Measurements from ENCODE around the gene ANKRD23.

The ANKRD23 gene

DNA sequence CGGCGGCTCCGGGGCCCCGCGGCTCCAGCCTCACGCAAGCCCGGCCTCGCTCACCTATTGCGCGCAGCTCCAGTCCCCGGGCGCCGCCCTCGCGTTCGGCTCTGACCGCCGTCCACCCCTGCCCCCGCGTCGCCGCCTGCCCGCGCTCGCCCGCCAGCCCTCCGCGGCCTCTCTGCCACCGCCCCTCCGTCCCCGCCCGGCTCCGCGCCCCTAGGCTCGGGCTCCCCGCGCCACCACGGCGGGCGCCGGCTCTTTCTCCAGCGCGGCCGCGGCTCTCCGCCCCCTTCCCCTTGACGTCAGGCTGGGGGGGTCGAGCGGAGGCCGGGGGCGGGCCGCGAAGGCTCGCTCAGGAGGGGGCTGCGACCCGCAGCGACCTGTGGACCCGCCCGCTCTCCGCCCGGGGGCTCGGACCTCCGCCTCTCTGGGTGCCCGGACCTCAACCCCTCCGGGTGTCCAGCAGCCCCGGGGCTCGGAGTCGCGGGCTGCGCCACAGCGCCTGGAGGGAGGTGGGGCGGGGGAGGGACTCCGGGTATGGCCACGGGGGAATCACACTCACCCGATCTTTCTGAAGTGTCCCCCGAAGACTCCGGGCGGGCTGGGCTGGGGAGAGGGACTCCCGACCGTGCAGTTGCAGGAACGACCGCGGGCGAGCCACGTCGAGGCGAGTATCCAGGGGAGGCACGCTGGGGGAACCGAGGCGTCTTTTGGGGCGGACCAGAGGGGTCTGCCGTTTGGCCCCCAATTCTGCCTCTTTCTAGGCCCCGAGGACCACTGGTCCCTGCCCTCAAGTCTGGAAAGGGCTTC lies 26.2 kb upstream of the ANKRD23 start, which contains the start of gene SEMA4C:
Gene SEMA4C, minus strand, starts transcription at position 259 of the 804 bp plus-strand sequence. CDS start 2,194 bp downstream, outside the sequence.
- peak within 1 kb of the TSS; percentile 90 for H2AFZ ChIP-seq (ENCODE audit: low read length)
- H2BK120ac ChIP-seq (ENCODE audit: low read depth, low read length) = peak within 1 kb of the TSS; percentile 88
- H4K8ac ChIP-seq (ENCODE audit: low read depth, low read length) = peak within 1 kb of the TSS; percentile 77
- H2AK5ac ChIP-seq (ENCODE audit: low read depth, low read length) = peak within 1 kb of the TSS; percentile 90
- no peak for DNase-seq (ENCODE audit: low spot score)
- H3K9me3 ChIP-seq (replicated peaks in 1 of 2; ENCODE audit: control insufficient read depth in 2 of 2, insufficient read depth in 1 of 2, low read depth in 1 of 2, low read length in 2 of 2) = no peaks in the 10 kb centered on the region
- peak within 1 kb of the TSS; percentile 93 to 95 for H3K4me3 ChIP-seq (ENCODE audit: low read length in 2 of 2)
- H3K36me3 ChIP-seq (replicated peaks in 1 of 2; ENCODE audit: control insufficient read depth in 2 of 2, insufficient read depth in 2 of 2, low read length in 2 of 2) = peaks cover 26 to 29% of the 10 kb centered on the region in 2 donors
- H3K79me1 ChIP-seq (ENCODE audit: low read depth, low read length) = peaks cover 31% of the 10 kb centered on the region
- peaks cover 17 to 22% of the 10 kb centered on the region in 2 donors for H3K4me1 ChIP-seq (ENCODE audit: control insufficient read depth in 2 of 2, insufficient read depth in 1 of 2, low read depth in 1 of 2, low read length in 2 of 2)
- peak within 1 kb of the TSS; percentile 91 for H2BK15ac ChIP-seq (ENCODE audit: low read length)
- H3K4me2 ChIP-seq (ENCODE audit: insufficient read depth, low read length, poor library complexity, severe bottlenecking) = peak within 1 kb of the TSS; percentile 72
- no CpG with 5 or more reads among the region's 93 CpGs for whole genome bisulfite sequencing, 2 donors (ENCODE audit: extremely low coverage in 2 of 2, insufficient read length in 2 of 2, insufficient replicate concordance in 1 of 2)
- no peak within 1 kb of the TSS for H4K91ac ChIP-seq (ENCODE audit: low read depth, low read length, poor library complexity)
- peak within 1 kb of the TSS; percentile 12 for H2BK12ac ChIP-seq (ENCODE audit: low read length)
- peak within 1 kb of the TSS; percentile 99 for H3K9ac ChIP-seq (ENCODE audit: low read depth, low read length, poor library complexity)
- peak within 1 kb of the TSS; percentile 88 for H2BK5ac ChIP-seq (ENCODE audit: low read length)
- no peaks in the 10 kb centered on the region for H3K27me3 ChIP-seq (ENCODE audit: control insufficient read depth in 3 of 3, insufficient read depth in 3 of 3, low read depth in 1 of 3, low read length in 3 of 3)
- peak within 1 kb of the TSS; percentile 99 for H3K14ac ChIP-seq (ENCODE audit: low read length)
- H3K4ac ChIP-seq (ENCODE audit: low read length) = no peak within 1 kb of the TSS
- peak within 1 kb of the TSS; percentile 100 for H3K18ac ChIP-seq (ENCODE audit: low read length)
- H3K23ac ChIP-seq (ENCODE audit: low read depth, low read length, poor library complexity) = peak within 1 kb of the TSS; percentile 97
- peak within 1 kb of the TSS; percentile 91 for H3K27ac ChIP-seq (replicated peaks; ENCODE audit: low read length)

- H3K27me3 ChIP-seq (ENCODE audit: control insufficient read depth in 3 of 3, insufficient read depth in 3 of 3, low read depth in 1 of 3, low read length in 3 of 3) = no peaks in the 10 kb centered on the region
- peak overlapping the region; percentile 91 for H2BK15ac ChIP-seq (ENCODE audit: low read length)
- peak overlapping the region; percentile 100 for H3K18ac ChIP-seq (ENCODE audit: low read length)
- peak overlapping the region; percentile 5 for H2BK12ac ChIP-seq (ENCODE audit: low read length)
- no CpG with 5 or more reads among the region's 64 CpGs for WGBS, 2 donors (ENCODE audit: extremely low coverage in 2 of 2, insufficient read length in 2 of 2, insufficient replicate concordance in 1 of 2)
- no peak for DNase-seq (ENCODE audit: low spot score)
- H3K4me2 ChIP-seq (ENCODE audit: insufficient read depth, low read length, poor library complexity, severe bottlenecking) = peak overlapping the region; percentile 72
- peaks cover 38% of the 10 kb centered on the region for H3K79me1 ChIP-seq (ENCODE audit: low read depth, low read length)
- H3K4me1 ChIP-seq (ENCODE audit: control insufficient read depth in 2 of 2, insufficient read depth in 1 of 2, low read depth in 1 of 2, low read length in 2 of 2) = peaks cover 14 to 17% of the 10 kb centered on the region in 2 donors
- H2AK5ac ChIP-seq (ENCODE audit: low read depth, low read length) = peak overlapping the region; percentile 3
- no peak overlapping the region for H3K4ac ChIP-seq (ENCODE audit: low read length)
- H3K9ac ChIP-seq (ENCODE audit: low read depth, low read length, poor library complexity) = peak overlapping the region; percentile 99
- peak overlapping the region; percentile 91 for H3K27ac ChIP-seq (replicated peaks; ENCODE audit: low read length)
- H3K23ac ChIP-seq (ENCODE audit: low read depth, low read length, poor library complexity) = peak overlapping the region; percentile 97
- peak overlapping the region; percentile 99 for H3K14ac ChIP-seq (ENCODE audit: low read length)
- H3K36me3 ChIP-seq (replicated peaks in 1 of 2; ENCODE audit: control insufficient read depth in 2 of 2, insufficient read depth in 2 of 2, low read length in 2 of 2) = peaks cover 33 to 35% of the 10 kb centered on the region in 2 donors
- peak overlapping the region; percentile 93 to 95 for H3K4me3 ChIP-seq (ENCODE audit: low read length in 2 of 2)
- H4K8ac ChIP-seq (ENCODE audit: low read depth, low read length) = peak overlapping the region; percentile 77
- peak overlapping the region; percentile 88 for H2BK5ac ChIP-seq (ENCODE audit: low read length)
- peak overlapping the region; percentile 88 for H2BK120ac ChIP-seq (ENCODE audit: low read depth, low read length)
- H2AFZ ChIP-seq (ENCODE audit: low read length) = peak overlapping the region; percentile 90
- H3K9me3 ChIP-seq (replicated peaks in 1 of 2; ENCODE audit: control insufficient read depth in 2 of 2, insufficient read depth in 1 of 2, low read depth in 1 of 2, low read length in 2 of 2) = no peaks in the 10 kb centered on the region
- H4K91ac ChIP-seq (ENCODE audit: low read depth, low read length, poor library complexity) = no peak overlapping the region
Measured at GRCh38 chr2:96869281-96869821, 25.5 kb upstream of the ANKRD23 start.

DNA sequence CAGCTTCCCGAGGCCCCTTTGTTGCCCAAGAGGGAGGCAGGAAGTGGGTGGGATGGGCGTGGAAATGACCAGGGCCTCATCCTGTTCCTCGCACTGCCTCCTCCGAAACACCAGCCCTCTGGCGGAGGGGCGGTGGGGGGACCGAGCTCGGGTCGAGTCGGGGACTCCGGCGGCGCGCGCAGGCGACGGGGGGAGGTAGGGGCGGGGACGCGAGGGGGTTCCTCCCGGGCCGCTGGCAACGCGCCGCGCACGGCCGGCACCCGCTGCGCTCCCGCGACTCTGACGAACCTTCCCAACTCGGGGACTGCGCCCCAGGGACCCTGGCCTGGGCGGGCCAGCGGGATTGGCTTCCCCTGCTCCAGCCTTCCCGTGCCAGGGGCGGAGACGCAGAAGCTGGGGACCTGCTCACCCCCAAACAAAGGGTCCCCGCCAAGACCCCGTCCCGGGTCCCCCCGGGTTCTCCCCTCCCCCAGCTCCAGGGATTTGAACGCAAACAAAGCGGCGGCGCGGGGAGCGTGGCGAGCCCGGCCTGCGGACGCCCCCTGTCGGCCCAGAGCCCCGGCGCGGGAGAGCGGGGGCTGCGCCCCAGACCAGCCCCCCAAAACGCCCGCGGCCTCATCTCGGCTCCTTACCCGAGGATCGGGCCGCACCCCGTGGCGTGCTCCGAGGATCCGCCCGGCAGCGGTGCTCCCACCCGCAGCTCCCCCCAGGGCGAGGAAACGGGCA lies 24.9 kb upstream of the ANKRD23 start:
- Histone ChIP-seq H2BK15ac (ENCODE audit: low read length) (peak overlapping the region; percentile 91), H3K4me3 (ENCODE audit: low read length in 2 of 2) (peak overlapping the region; percentile 93 to 95), H3K4me1 (ENCODE audit: control insufficient read depth in 2 of 2, insufficient read depth in 1 of 2, low read depth in 1 of 2, low read length in 2 of 2) (peaks cover 14 to 16% of the 10 kb centered on the region in 2 donors)

More for the DNA sequence above, 24.9 kb upstream of the ANKRD23 start:
- no CpG with 5 or more reads among the region's 76 CpGs for WGBS, 2 donors (ENCODE audit: extremely low coverage in 2 of 2, insufficient read length in 2 of 2, insufficient replicate concordance in 1 of 2)
- peak overlapping the region; percentile 81 for H3K4ac ChIP-seq (ENCODE audit: low read length)
- H3K27ac ChIP-seq (replicated peaks; ENCODE audit: low read length) = peak overlapping the region; percentile 91
- peak overlapping the region; percentile 96 for H3K9ac ChIP-seq (ENCODE audit: low read depth, low read length, poor library complexity)
- peak overlapping the region; percentile 78 for H2AFZ ChIP-seq (ENCODE audit: low read length)
- H3K27me3 ChIP-seq (ENCODE audit: control insufficient read depth in 3 of 3, insufficient read depth in 3 of 3, low read depth in 1 of 3, low read length in 3 of 3) = no peaks in the 10 kb centered on the region
- peak overlapping the region; percentile 58 for H3K4me2 ChIP-seq (ENCODE audit: insufficient read depth, low read length, poor library complexity, severe bottlenecking)
- H4K8ac ChIP-seq (ENCODE audit: low read depth, low read length) = peak overlapping the region; percentile 77
- H4K91ac ChIP-seq (ENCODE audit: low read depth, low read length, poor library complexity) = peak overlapping the region; percentile 94
- H2BK12ac ChIP-seq (ENCODE audit: low read length) = no peak overlapping the region
- peak overlapping the region; percentile 51 for H2BK120ac ChIP-seq (ENCODE audit: low read depth, low read length)
- H3K23ac ChIP-seq (ENCODE audit: low read depth, low read length, poor library complexity) = peak overlapping the region; percentile 34
- peak; percentile 80 for DNase-seq (ENCODE audit: low spot score)
- no peaks in the 10 kb centered on the region for H3K9me3 ChIP-seq (replicated peaks in 1 of 2; ENCODE audit: control insufficient read depth in 2 of 2, insufficient read depth in 1 of 2, low read depth in 1 of 2, low read length in 2 of 2)
- H3K36me3 ChIP-seq (replicated peaks in 1 of 2; ENCODE audit: control insufficient read depth in 2 of 2, insufficient read depth in 2 of 2, low read length in 2 of 2) = peaks cover 39 to 42% of the 10 kb centered on the region in 2 donors
- H2BK5ac ChIP-seq (ENCODE audit: low read length) = peak overlapping the region; percentile 88
- peak overlapping the region; percentile 3 for H2AK5ac ChIP-seq (ENCODE audit: low read depth, low read length)
- H3K14ac ChIP-seq (ENCODE audit: low read length) = peak overlapping the region; percentile 99
- peaks cover 39% of the 10 kb centered on the region for H3K79me1 ChIP-seq (ENCODE audit: low read depth, low read length)
- peak overlapping the region; percentile 100 for H3K18ac ChIP-seq (ENCODE audit: low read length)

Measured in neuronal stem cell (in vitro differentiated cells).